Measurements from ENCODE around the gene HLA-DOA.

- TF ChIP-seq CTCF (IDR thresholded peaks at IDR 0.05; ENCODE audit: low read depth, low read length) (no peak), EZH2phosphoT487 (IDR thresholded peaks at IDR 0.05; ENCODE audit: low read depth) (no peak)
Observed at GRCh38 chr6:32971242-32971580, 38.2 kb downstream of the HLA-DOA start.
